GM08714 (cell line): ENCODE data around the gene DCTN3.

Experiments
- H3K4me3 ChIP-seq: fragments of 200-500 bp; sonication (Bioruptor generic); 2 replicates; pipeline ENCODE4 v1.5.1; 2014; ENCODE audit warnings: mild to moderate bottlenecking, low read length, inconsistent platforms
- ZNF274 ChIP-seq: IDR thresholded peaks from 2 replicates; pipeline ENCODE4 v1.6.1; 2012; ENCODE audit warnings: mild to moderate bottlenecking, low read depth, low read length

Gene DCTN3

DNA sequence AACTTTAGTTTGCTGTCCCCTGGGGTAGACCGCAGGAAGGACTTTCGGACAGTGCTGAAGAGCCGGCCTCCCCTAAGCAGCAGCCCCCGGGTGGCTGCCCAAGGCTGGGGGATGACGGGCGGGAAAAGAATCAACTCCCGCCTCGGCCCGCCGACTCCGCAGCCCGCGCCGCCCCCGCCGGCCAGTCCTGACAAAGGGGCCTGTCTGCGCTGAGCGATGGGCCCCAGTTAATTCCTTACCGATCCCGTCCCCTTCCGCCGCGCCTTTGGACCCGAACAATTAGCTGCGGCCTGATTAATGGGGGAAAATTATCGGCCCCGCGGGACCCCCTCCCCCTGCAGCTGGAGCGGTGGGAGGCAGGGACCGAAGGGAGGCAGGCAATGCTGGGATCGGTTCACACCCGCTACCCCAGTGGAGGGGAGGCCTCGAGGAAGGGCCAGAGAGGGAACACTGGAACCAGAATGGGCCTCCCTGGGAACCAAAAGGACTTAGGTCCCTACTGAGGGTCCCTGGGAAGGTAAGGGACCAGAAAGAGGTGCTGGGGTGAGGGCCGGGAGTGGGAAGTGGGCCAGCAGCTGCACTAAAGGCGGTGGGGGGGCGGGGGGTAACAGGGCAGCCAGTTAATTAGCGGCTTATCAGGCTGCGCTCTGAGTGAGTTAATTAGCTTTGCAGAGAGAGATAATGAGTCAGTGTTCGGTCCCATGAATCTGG is 4.3 kb upstream of the DCTN3 start:
- no peak overlapping the region for H3K4me3 ChIP-seq
- TF ChIP-seq ZNF274 = no peak

DNA sequence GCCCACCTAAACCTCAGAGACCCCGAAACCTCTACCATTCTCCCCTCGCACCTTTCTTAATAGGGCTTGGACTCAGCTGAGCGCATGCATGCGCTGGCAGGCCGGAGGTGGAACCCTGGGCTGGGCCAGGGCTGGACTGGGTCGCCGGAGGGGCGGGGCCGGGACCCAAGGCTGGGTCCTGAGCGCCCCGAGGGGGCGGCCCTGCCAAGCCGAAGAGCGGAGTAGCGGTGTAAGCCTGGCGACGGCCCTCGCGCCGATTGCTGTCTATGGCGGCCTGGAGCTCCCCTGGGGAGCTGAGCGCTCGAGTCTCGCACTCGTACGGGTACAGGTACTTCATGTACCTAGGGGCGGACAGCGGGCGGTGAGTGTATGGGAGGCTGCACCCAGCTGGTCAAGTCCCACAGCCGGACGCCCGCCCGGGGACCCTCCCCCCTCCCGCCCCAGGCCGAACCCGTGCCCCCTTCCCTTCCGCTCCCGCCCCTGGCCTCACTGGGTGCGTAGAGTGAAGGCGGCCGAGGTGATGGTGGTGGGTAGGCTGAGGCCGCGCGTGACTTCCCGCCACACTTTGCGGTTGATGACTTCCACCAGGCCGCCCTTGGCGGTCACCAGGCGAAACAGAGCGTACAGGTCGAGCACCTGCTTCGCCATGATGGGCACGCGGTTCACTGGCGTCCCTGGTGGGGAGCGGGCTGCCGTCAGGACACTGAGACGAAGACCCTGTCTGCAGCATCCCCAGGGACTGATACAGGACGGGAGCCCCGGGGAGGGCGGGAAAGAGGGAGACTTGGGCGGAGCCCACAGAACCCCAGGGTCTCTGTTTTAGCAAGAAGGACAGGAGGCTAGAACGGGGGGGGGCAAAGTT is 3.3 kb upstream of the DCTN3 start:
- H3K4me3 ChIP-seq = no peak overlapping the region
- no peak for TF ChIP-seq ZNF274

DNA sequence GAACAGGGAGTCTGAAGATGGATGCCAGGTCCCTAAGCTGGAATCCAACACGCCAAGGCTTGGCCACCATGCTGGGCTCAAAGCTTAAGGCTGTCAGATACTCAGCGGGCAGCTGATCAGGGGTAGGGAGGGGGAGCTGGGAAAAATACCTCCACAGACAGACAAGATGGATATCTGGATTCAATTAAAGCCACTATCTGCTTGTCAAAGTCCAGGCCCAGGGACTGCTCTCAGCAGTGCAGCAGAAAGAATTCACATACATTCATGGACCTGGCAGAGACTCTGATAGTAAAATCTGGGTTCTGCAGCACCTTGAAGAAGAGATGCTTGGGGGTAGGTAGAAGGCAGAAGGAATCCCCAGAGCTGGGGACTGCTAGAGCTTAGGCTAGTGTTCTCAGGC is 5.2 kb downstream of the DCTN3 start:
- TF ChIP-seq ZNF274 = no peak
- no peak overlapping the region for H3K4me3 ChIP-seq

DNA sequence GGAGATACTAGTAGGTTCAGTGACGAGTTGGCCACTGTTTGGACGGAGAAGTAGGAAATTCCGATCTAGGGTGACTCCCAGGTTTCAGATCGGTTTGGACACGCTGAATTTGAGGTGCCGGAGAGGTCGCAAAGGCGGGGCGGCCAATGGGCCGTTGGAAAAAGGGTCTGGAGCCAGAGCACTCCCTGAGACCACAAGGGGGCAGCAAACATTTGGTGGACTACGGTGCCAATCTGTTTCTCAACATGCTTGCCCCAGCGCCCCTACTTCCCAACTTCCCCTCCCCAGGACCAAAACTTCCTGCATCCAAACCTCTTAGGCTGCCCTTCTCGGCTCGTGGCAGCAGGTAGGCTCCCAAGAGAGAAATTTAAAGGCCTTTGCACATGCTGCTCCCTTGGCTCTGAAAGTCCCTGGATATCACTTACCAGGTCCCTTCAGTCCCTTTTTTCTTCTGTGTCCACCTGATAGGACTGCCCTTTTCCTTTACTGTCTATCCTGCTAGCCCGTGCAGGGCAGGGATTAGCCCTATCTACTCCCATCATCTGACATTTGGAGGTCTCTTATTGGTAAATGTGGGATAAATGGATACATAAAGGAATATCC is 7.4 kb downstream of the DCTN3 start:
- H3K4me3 ChIP-seq = peak overlapping the region; percentile 77; the same call in 1 of the 2 replicates
- TF ChIP-seq ZNF274 = no peak

DNA sequence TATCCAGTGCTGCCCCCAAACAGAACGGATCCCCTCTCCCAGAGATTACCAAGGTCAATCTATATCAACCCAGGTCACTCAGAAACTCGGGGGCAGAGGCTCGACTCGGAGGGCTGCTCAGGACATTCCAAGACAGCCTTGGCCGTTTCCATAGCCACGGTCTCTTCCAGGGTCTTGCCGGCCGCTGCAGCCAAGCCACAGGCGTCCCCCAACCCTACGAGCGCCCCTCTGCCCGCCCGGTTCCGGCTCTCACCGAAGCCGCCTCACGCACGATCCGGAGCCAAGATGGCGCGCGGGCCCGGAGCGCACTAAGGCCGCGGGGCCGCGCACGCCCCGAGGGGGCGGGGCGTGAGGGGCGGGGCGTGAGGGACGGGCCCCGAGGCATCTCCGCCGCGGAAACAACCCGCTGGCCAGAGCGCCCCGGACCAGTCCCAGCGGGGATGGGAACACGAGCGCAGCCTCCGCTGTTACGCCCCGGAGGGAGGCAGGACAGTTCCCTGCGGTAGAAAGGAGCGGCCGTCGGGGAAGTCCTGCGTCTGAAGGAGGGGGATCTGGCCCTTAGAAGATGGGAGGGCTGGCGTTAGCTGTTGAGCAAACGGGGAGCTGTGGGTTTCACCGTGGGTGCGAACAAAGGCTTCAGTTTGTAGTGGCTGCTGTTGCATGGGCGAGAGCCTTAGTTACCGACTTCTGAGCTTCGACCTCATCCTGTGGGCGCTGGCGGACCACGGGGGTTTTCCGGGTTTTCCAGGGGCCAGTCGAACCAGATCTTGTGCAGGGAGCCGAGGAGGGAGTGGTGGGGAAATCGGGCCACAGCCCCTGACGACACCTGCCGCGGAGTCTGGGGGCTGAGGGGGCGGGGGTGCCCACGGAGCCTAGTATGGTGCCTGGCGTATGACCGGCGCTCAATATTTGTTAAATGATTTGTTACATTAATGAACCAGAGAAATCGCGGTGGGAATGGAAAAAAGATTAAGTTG is 8.2 kb downstream of the DCTN3 start, which contains the start of gene RPP25L:
RPP25L (minus strand) TSS at position 287 of the 977 bp plus-strand sequence. CDS start 801 bp downstream, outside the sequence.
- no peak for TF ChIP-seq ZNF274
- peak within 1 kb of the TSS; percentile 77 for H3K4me3 ChIP-seq

DNA sequence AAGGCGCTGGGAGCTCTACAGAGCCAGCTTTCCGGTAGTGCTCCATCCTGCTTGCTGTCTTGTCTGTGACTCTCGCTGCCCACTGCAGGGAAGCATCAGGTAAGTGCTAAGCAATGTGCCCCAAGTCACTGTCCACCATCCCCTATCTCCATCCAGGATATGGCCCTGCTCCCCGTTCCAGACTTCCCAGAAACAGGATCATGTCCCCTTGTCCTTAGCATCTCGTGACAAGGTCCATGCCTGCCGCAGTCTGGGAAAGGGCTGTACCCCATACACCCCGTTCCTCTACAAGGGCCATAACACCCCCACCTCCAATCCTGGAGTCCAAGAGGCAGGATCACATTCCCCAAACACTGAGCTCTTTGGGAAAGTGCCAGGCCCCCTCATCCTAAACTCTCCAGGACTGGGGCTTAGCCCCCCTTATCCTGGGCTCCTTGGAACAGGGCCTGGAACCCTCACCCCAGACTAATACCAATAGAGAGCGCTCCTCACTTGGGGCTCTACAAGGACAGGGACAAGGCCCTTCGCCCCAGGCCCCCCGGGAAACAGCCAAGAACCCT is 9.0 kb downstream of the DCTN3 start:
- H3K4me3 ChIP-seq = peak overlapping the region; percentile 77
- no peak for TF ChIP-seq ZNF274

DNA sequence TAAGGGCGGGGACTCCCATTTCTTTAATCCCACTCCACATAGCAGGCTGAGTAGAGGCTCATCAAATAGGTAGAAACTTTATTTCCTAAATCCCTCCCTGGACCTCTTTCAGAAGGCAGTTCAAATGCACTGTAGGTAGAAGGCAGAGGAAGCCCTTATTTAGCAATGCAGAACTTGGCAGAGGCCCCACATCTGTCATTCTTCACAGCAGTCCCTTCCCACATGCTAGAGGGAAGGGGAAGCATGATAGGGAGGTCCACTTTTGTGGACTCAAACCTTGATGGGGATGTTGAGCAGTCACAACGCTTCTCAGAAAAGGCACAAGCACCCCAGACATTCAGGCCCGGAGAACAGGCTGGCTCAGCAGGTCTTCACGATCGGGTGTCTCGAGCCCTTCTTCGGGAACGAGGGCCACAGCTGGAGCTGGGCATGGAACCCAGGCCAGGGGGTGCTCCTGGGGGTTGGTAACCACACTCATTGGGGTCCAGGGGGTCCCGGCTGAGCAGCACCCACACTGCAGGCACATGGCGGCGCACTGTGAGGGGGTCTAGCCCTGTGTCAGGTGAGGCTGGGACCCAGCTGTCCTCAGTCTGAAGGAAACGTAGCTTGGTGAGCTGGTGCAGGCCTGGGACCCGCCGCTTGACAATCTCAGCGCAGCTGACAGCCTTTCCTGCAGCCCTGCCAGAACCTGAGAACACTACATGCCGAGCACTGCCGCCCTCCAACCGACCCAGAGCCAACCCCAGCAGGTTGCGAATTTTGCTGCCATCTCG is 9.7 kb downstream of the DCTN3 start:
- no peak for TF ChIP-seq ZNF274

DNA sequence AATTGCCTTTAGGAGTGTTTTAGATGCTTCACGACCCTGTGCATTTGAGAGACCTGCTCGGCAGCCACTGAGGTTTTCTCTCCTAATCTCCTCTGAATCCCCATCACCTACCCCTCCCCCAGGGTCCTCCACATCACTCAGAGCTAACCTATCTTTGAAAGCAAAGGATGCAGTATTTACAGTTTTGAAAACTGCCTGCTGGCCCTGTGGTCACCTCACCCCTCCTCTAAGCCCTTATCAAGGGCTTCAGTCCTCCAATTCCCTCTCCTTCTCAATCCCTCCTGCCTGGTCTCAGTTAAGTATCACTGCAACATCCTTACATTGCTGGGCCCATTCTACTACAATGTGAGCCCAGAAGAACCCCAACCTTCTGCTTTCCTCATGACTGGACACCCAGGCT is 13.0 kb downstream of the DCTN3 start:
- no peak overlapping the region for H3K4me3 ChIP-seq
- no peak for TF ChIP-seq ZNF274

More for the DNA sequence above, 9.7 kb downstream of the DCTN3 start:
- no peak overlapping the region for H3K4me3 ChIP-seq

DNA sequence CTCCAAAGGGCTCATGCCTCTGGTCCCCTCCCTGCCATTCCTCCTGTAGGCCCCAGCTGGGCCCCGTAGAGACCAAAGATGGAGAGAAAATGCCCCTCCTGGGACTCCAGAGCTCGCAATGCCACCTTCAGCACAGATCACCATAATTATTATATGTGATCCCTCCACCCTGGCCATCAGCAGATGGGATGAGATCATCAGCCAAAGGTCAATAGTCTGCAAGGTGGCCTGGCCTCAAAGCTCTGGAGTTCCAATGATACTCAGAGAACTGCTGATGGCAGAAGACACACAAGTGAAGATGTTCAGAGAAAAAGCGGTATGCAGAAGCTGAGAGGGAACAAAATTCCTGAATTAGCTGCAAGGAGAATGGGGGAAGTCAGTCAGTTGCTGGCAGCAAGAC is 13.4 kb downstream of the DCTN3 start:
- no peak for TF ChIP-seq ZNF274
- H3K4me3 ChIP-seq = no peak overlapping the region

DNA sequence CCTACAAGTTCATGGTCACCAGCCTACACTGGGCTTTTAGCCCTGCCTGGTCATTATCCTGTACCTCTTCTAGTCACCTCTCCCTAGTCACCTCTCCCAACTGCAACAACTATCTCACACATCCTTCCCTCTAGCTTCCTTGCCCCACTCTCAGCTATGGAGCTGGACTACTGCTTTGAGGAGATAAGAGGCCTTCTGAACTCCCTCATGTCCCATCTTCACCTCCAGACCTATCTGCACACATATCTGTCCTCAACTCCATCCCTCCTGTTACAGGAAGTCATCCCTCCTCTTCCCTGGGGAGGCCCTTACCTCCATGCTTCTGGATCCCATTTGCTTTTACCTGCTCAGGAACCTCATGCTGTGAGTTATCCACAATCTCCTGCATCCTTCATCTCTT is 14.1 kb downstream of the DCTN3 start:
- TF ChIP-seq ZNF274 = no peak
- no peak overlapping the region for H3K4me3 ChIP-seq

DNA sequence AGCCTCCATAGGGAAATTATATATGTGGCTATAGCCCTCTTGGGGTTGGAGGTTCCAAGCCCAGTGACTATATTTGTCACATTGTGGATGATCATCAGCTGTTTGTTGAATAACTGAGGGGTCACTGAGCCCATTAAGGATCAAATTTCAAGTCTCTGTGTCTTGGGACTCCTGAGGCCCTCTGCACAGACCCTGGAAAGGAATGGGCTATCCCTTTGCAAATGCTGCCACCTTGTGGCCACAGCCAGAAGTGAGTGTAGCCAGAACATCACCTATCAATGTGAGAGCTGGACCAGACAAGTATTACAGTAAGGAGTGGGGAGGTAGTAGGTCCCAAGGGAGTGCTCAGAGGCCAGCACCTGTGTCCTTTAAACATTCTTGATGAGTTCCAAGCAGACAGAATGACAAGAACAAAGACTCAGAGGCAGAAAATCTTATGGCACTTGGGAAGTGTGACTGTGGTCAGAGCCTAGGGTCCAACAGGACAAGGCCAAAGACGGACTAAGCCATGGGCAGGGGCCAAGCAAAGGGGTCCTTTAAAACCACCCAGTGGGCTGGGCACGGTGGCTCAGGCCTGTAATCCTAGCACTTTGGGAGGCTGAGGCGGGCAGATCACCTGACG is 16.6 kb downstream of the DCTN3 start:
- H3K4me3 ChIP-seq = no peak overlapping the region
- TF ChIP-seq ZNF274 = no peak

DNA sequence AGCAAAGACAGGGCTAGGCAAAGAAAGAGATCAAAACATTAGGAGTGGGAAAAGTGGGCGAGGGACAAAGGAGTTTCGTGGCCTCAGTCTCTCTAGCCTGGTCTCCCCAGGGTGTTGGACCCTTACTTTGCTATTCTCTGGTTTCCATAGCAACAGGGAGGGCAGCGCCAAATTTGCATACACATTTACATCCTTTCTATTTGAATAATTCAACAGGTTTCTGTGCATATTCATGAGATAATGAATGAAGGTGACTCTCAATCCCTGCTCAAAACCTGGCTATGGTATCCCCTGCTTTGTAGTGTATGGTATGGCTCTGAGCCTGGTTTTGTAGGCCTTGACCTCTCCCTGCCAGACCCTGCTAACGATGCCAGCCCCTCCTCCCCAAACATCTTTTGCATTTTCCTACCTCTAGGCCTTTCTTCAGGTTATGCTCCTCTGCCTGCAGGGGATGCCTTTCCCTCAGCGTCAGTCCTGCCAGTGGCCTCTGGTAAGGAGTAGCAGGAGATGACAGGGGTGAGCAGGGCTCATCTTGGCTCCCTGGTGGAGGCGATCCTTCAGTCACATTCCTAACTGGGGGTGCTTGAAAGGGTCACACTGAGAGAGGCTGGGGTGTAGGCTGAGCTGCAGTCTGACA is 18.2 kb downstream of the DCTN3 start:
- no peak for TF ChIP-seq ZNF274
- H3K4me3 ChIP-seq = no peak overlapping the region
